Stimulated activated naive CD8-positive, alpha-beta T cell treated with anti-CD3 and anti-CD28 coated beads, Interleukin-15, Interleukin-2, amounts not matched to agents 100 U/mL and 50 U/mL, for 24 hours (primary cell): ENCODE results near the gene CHRM5.

Experiments used
- ATAC-seq: fragments of 150-1000 bp; cut with Tn5 transposase; one replicate; pipeline ENCODE4 v1.10.0; 2021
- DNase-seq: peaks from one replicate; pipeline ENCODE4 v3.0.0; 2021

The CHRM5 gene, protein sequence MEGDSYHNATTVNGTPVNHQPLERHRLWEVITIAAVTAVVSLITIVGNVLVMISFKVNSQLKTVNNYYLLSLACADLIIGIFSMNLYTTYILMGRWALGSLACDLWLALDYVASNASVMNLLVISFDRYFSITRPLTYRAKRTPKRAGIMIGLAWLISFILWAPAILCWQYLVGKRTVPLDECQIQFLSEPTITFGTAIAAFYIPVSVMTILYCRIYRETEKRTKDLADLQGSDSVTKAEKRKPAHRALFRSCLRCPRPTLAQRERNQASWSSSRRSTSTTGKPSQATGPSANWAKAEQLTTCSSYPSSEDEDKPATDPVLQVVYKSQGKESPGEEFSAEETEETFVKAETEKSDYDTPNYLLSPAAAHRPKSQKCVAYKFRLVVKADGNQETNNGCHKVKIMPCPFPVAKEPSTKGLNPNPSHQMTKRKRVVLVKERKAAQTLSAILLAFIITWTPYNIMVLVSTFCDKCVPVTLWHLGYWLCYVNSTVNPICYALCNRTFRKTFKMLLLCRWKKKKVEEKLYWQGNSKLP

GRCh38 chr15:33968224-33968623 is at the start of gene CHRM5:
CHRM5 (plus strand) TSS chr15:33968497; CDS start chr15:34062718, 94,221 bp downstream.
- ATAC-seq (no peak), DNase-seq (no peak)

- no peak for ATAC-seq
- DNase-seq, result no peak
These were observed 44.9 kb upstream of the CHRM5 start for GRCh38 chr15:33923446-33923845.

- no peak for ATAC-seq
- no peak for DNase-seq
These were observed 42.0 kb upstream of the CHRM5 start for GRCh38 chr15:33926260-33926659.

- ATAC-seq, result no peak
- no peak for DNase-seq
These were observed 35.6 kb upstream of the CHRM5 start for GRCh38 chr15:33932734-33933133.

- ATAC-seq (no peak), DNase-seq (no peak)
These were observed 33.9 kb upstream of the CHRM5 start for GRCh38 chr15:33934396-33934795.

GRCh38 chr15:33934921-33935320 is 33.4 kb upstream of the CHRM5 start:
- DNase-seq (no peak), ATAC-seq (no peak)

GRCh38 chr15:33941279-33942063 is 26.8 kb upstream of the CHRM5 start:
- ATAC-seq (no peak), DNase-seq (no peak)

DNA sequence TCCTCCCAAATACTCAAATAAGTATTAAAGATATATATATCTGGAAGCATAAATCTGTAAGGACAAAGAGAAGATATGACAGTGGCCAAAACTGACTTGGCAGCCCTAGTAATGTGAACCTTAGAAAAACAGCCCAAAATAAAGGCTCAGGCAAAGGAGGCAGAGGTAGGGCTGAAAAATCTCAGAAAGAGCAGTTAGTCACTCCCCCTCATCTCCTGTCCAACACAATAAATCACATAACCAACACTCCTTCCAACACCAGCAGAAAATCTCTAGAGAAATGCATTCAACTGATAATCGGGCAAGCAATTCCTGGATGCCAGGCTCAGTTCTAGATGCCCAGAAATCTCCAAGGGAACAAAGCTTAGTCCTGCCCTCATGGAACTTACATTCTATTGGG is 22.1 kb upstream of the CHRM5 start:
- DNase-seq (no peak), ATAC-seq (no peak)

GRCh38 chr15:33955945-33956344 is 12.4 kb upstream of the CHRM5 start:
- ATAC-seq (no peak), DNase-seq (no peak)

GRCh38 chr15:33956397-33956796 is 11.9 kb upstream of the CHRM5 start:
- ATAC-seq (peak; percentile 46), DNase-seq (no peak)

DNA sequence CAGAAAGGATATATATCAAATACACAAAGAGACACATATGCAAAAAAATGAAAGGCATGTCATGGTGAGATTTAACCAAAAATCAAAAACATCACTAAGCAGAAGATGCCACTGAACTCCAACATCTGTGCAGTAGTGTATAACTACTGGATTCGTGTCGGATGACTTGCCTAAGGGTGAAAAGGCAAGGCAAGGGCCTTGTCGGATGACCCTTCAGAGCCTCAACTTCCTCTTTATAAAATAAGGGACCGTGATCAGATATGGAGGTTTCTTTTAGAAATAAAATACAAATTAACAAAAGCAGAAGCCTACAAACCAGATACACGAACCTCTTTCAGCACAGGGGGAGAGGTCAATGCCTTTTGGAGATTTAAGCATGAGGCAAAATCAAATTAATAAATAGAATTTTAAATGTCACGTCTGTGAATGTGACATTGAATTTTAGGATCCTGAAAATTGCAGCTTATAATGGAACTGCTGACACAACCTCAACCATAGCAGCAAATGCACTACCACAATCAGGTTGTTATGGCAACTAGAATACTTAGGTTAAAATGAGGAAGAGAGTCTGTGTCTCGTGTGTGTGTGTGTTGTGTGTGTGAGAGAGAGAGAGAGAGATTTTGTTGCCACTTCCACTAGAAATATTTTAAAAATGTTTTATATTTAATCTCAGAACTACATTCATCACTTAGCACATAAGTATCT is 8.3 kb upstream of the CHRM5 start:
- ATAC-seq, result no peak

GRCh38 chr15:33960549-33960935 is 7.8 kb upstream of the CHRM5 start:
- no peak for ATAC-seq
- no peak for DNase-seq

More for the DNA sequence above, 8.3 kb upstream of the CHRM5 start:
- no peak for DNase-seq

DNA sequence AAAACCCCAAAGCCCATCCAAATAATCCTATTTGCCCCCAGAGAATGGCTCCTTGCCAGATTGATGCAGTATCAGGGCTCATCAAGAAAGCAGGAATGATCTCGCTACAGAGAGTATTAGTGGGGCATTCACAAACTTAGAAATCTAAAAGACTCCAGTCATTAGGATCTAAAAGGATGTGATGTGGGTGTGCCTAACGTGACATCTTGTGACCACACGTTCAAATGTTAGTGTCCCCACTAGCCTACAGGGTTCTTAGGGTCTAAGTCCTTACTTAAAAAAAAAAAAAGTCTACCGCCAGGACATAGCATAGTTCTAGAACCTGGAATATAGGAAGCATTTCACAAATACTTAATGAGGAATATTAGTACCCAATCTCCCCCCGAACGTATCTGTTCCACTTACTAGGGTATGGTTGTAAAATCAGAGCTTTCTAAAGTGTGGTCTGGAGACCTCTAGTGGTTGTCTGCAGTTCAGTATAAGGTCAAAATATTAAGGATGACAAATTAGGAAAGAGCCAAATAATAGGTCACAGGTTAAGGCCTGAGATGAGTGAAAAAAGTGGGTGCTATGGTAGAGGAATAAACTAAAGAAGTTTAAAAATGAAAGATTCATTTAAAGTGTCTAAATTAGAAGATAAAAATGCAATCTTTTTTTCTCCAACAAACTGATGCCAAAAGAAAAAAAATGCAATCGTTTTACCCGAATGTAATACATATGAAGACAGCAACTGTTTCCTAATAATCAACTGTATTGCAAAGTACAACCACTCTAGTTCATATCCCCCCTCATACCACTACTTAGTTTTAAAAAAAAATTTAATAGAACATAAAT is 4.2 kb upstream of the CHRM5 start:
- no peak for DNase-seq
- ATAC-seq, result peak; percentile 40

DNA sequence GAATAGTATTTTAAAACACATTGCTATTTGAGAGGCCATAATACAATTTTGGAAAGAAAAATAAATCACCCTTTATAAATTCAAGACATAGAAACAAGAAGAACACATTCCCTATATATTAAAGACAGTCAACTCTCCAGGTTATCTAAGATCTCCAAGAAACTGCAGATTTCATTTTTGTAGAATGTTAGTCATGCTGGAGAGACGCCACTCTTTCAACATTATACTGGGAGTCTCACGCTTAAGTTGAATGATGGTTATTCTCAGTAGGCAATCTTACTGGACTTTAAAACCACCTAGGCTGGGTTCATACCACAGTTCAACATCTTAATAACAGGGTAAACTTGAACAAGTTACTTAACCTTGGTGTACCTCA is 3.6 kb upstream of the CHRM5 start:
- DNase-seq (no peak), ATAC-seq (no peak)

DNA sequence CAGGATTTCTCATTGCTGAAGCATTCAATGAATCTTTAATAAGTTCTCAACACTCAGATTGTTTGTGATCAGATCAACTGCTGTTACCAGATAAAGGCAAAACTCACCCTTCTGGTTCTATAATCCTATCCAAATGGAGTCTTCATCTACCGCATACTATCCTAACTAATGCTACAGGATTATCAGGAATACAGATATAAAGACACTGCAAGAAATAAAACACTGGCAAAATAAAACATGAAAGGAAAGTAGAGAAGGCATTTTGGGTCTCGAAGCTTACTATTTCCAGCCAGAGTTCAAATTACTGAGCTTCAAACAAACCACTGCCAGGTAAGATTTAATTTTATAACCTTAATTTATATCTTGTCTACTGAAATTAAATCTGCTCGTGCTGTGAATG is 524 bp downstream of the CHRM5 start:
- ATAC-seq, result no peak
- DNase-seq, result no peak

GRCh38 chr15:33971811-33972210 is 3.5 kb downstream of the CHRM5 start:
- ATAC-seq, result no peak
- DNase-seq, result no peak

DNA sequence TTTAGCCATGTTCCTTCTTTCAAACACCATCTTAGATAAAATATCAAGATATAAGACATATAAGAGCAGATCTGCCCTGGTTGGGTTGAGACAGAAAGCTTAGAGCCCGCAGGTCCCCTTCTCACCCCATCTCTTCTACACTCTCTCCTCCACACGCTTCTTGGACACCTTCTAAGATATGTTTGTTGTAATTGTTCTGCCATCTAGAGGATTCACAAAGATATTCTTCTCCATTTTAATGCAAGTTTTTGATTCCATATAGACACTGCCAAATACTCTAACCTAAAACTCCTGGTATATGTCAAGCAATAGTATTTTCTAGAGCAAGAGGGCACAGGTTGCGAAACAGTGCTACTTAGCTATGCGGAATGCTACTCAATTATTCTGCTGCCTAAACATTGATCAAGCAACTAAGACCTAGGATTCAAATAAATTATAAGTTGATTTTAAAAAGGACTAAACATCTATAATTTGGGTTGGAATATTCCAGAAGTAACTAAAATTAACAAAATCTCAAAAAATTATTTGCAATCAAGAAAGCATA is 6.8 kb downstream of the CHRM5 start:
- ATAC-seq (no peak), DNase-seq (no peak)

DNA sequence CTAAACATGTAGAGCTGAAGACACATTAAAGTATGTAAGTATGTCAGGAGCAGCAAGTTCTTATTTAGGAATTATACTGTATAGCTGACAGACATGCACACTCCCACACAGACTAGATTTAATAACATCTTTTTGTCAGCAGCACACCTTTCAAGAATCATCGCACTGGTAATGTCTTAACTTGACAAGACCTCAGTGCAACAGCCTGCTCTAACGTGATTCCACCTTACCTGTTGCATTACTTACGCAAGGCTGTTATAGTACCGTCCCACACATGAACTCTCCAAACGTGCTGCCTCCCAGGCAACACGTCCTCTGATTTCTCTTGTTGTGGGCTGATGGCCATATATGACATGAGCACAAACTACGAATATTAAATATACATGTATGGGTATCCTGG is 11.9 kb downstream of the CHRM5 start:
- ATAC-seq, result no peak

GRCh38 chr15:33982516-33982915 is 14.2 kb downstream of the CHRM5 start:
- DNase-seq, result no peak
- no peak for ATAC-seq

More for the DNA sequence above, 11.9 kb downstream of the CHRM5 start:
- DNase-seq, result no peak

- DNase-seq (no peak), ATAC-seq (no peak)
These were observed 17.0 kb downstream of the CHRM5 start for GRCh38 chr15:33985287-33985686.

DNA sequence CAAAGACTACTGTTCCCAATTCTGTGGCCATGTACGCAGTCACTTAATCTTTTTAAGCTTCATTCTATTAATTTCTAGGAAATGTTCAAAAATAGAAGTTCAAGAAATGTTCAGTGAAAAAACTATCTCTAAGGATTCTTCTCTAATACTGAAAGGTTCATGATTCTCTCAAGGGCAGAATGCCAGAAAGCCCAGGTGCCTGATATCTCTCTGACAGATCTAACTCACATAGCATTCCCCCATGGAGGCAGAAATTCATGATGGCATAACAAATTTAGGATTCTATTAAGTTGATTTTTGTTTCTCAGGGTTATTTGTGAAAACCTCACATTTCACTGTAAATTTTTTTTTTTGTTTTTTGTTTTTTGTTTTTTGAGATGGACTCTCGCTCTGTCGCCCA is 17.5 kb downstream of the CHRM5 start:
- DNase-seq, result no peak
- no peak for ATAC-seq
